Fibroblast of peridontal ligament (primary cell): ENCODE results near the gene SMURF1.
A peak's percentile ranks its signal among the peaks of the same experiment; 100 is the strongest.

Experiments
- DNase-seq: peaks from one replicate; pipeline ENCODE4 v3.0.0-alpha.2; 2010; ENCODE audit errors: extremely low read depth

The SMURF1 gene

DNA sequence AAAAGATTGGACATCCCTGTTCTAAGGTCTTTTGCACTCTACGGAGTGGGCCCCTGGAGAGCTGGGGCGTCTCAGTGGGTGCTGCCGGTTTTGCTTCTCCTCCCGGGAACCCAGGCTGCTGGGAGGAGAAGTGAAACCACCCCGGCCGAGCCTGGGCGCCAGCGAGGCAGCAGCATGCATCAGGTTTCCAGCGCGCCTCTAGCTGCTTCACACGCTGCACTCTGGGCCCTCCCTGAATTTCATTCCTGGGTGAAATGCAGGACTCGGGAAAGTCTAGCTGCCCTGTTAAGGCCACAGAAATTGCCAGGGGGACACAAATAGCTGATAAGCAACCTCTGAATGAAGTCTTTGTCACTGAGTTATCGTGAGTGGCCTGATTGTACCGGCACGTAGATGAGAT, 138.1 kb downstream of the SMURF1 start:
- DNase-seq = no peak

DNA sequence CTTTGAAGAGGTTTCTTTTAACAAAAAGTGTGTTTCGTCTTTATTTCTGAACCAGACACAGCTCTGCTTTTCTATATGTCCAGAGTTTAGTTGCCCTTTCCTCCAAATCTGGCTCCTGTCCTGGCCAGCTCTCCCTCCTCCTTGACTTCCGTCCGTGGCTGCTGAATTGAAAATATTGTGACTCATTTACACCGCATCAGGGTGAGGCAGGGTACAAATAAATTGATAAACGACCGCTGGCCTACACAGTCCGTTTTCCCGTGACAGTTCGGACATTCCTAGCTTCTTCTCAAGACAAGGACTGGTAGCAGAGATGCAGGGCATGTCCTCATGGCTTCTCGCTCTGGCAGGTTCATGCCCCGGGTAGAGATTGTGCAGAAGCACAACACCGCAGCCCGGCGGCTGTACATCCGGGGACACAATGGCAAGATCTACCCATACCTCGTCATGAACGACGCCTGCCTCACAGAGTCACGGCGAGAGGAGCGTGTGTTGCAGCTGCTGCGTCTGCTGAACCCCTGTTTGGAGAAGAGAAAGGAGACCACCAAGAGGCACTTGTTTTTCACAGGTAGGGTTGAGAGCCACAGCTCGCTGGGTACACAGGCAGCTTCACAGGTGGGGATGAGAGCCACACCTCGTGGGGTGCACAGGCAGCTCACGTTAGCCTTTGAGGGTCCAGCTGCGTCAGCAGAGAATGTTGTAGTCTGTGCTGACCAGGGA, 139.0 kb downstream of the SMURF1 start:
- no peak for DNase-seq

DNA sequence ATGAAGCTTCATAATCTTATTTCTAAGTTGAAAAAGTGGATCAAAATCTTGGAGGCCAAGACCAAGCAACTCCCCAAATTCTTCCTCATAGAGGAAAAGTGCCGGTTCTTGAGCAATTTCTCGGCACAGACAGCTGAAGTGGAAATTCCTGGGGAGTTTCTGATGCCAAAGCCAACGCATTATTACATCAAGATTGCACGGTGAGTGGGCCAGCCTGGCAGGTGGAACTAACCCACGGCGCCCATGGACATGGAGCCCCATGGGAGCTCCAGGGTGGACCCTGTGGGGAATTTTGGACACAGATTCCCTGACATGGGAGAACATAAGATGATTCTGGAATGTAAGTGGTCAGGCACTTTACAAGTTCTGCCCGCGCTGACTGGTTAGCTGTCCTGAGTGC, 139.7 kb downstream of the SMURF1 start:
- DNase-seq = no peak

DNA sequence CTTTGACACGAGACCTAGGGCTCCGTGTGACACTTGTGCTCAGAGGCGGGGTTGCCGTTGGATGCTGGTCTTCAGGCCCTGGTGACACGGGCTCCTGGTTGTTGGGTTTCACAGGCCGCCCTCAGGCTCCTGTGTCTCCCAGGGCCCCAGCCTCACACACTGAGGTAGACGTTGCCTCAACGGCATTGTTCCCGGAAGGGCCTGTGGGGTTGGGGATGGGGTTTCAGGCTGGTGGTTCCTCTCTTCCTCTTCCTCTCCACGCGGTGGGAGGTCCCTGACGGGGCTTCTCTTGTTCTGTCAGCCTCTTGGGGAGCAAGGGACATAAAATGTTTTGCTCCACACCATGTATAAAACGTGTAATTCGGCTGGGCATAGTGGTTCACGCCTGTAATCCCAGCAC, 140.5 kb downstream of the SMURF1 start:
- DNase-seq = no peak

DNA sequence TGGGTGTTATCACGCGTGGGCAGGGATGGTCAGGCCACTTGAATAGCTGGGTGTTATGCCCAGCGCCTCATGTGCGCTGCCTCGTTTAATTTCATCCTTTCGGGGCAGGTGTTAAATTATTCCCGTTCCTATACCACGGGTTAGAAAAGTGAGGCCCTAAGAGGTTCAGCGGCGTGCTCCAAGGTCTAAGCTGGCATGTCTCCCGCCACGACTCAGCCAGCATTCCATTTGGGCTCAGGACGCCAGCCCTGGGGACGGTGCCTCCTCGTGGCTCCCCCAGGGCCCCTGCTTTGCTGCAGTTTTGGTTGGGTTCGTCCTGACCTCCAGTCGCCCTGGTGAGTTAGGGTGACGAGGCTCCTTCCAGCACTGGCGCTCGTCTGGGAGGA, 141.1 kb downstream of the SMURF1 start:
- no peak for DNase-seq

DNA sequence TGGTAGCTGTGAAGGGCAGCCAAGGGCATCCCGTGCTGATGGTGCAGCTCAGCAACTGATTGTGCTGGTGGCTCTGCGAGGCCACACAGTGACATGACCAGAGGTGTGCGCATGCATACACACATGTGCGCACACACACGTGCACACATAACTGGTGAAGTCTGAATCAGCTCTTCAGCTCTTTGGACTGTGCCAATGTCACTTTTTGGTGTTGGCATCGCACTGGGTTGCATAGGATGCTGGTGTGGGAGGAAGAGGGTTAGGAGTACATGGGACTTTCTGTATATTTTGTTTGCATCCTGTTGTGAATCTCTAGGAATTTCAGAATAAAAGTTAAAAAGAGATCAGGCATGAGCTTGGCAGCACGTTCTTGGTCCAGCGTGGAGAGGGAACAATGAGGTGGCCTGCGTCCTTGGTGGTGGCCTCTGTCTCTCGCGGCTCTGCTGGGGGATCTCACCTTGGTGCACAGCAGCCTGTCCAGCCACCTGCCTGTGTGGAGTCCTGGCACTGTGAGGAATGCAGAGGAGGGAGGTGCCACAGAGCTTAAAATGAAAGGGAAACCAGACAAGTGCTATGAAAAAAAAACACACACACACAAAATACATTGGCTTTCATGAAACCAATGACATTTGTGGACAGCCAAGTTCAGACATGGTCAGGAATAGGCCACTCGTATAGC, 141.6 kb downstream of the SMURF1 start:
- DNase-seq = no peak

DNA sequence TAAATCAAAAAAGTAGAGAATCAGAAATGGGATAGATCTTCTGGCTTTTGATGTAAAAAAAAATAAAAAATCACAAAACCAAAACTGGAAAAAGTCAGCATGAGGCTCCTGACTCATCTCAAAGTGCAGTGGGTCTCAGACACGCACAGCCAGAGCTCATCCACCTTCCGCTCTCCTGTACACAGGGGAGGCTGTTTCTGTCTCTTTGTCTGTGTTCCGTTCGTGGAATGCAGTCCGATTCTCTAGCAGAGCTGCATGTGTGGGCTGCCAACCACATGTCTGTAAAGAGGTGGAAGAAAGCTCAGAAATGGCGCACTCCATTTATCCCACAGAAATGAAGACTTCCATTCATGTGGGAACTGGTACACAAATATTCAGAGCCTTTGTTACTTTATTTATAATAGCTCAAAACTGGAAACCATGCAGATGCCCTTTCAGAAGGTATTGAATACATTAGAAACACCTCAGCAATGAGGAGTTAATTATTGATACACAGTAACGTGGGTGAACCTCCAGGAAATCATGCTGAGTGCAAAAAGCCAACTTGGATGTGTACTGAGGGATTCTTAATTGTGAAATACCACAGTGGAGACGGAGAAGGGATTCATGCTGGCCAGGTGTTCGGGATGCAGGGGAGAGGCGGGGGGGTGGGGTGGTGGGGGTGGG, 142.3 kb downstream of the SMURF1 start:
- no peak for DNase-seq

DNA sequence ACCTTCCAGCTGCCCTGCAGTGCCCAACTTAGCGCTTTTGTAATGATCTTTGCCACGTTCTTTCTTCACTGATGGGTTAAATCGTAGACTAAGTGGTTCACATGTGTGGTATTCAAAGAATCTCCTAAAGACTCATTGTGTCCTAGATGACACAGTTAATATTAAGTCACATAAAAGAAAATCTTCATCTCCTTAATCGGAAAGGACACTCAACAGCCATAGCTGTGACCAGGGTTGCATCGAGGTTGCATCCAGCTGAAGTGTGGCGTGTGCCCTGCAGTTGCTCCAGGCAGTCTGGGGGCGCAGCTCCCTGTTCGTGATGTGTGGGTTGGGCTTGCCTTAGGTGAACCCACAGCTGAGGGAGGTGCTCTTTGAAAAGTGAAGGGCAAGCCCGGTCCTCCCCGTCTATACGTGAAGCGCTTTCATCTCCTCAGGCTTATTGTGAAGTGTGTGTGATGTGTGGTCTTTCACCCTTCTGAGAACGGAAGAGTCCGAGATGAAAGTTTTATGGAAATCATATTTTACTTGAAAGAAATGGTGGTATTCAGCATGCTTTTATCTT, 142.9 kb downstream of the SMURF1 start:
- DNase-seq = no peak

DNA sequence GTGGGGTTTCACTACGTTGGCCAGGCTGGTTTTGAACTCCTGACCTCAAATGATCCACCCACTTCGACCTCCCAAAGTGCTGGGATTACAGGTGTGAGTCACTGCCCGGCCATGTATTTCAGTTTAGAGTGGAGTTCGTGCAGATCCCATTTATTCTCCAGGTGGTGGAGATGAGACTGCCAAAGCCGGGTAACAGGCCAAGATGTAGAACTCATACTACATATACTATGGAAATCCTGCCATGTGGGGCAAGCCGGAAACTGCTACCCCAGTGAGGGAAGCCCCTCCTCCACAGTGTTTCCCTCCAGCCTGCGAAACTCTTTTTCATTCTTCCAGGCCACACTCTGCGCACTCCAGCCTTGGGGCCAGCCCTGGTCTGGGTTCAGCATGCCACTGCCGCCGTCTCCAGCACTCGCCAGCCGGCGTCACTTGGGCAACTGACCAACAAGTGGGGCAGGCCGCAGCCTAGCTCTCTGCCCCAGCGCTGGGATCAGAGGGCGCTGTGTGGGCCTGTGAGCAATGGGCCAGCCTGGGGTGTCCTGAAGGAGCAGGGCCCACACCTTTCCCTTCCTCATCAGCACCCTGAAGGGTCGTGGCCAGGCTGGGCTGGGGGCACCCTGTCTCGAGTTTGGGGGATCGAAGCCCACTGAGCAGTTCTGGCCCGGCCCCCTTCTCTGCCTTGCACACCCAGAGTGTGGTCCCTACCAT, 143.6 kb downstream of the SMURF1 start:
- DNase-seq = no peak

DNA sequence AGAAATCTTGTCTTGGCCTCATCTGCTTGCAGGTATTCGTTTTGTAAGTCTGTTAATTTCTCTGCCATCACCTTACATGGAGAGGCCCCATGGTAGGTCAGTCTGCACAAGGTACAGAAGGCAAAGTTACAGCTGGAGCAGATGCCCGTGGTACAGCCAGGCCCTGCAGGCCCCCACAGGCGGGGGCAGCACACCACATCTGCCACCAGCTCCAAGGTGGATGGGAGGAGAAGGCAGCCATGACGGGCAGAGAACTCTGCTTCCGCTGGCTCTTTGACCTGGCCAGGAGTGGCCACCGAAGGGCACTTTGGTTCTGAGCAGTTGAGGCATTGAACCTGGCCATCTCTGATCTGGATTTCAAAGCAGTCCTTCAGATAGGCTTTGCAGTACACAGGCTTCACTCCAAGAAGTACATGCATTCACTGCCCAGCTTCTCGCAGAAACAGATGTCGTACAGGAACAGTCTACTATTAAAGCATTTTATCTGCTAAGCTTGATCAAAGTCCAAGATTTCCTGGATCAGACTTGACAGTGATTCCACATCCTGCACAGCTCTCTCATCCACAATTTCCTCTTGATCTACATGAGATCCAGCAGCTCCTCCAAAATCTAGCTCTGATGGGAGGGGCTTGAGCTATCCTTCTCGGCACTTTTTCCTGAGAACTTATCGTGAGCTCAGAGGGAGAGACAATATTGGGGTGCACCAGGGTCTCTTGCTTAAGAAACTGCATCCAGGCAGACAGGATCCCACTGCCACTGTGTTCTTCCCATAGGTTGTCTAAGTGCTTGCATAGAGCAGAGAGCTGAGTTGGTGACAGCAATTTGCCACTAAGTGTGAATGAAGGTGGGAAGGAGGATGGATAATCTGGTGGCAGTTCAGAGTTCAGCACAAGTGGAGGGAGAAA, 144.8 kb downstream of the SMURF1 start:
- DNase-seq = no peak

DNA sequence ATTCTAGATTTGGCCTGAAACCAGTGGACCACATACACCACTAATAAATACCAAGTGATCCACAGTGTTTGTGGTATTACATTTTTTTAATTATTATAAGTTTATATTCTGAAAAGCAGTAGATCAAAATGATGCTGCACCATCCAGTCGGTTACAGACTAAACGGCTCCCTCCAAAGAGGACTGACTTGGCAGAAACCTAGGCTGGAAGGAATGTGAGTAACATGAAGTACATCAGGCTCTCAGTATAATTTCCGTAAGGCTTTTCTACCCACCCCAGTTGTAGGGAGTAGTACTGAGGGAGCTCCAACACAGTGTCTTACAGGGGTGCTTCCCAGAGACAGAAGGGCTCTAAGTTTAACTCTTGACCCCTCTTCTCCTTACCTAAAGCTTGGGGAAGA, 146.1 kb downstream of the SMURF1 start:
- DNase-seq = peak; percentile 19

DNA sequence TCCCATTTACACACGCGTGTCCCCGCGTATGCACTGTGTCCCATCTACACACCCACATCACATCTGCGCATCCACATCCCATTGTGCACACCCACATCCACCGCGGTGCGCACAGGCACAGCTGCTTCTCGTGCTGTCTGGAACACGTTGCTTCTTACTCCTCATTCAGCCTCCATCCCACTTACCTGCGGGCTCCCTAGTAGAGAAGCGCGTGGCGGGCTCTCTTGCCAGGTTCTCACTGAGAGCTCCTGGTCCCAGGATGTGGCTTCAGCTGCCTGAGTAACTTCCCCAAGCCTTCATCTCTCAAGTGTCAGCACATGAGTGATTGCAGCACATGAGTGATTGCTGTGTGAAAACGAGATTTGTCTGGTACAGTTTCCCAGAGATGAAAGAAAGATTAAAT, 147.8 kb downstream of the SMURF1 start:
- no peak for DNase-seq

DNA sequence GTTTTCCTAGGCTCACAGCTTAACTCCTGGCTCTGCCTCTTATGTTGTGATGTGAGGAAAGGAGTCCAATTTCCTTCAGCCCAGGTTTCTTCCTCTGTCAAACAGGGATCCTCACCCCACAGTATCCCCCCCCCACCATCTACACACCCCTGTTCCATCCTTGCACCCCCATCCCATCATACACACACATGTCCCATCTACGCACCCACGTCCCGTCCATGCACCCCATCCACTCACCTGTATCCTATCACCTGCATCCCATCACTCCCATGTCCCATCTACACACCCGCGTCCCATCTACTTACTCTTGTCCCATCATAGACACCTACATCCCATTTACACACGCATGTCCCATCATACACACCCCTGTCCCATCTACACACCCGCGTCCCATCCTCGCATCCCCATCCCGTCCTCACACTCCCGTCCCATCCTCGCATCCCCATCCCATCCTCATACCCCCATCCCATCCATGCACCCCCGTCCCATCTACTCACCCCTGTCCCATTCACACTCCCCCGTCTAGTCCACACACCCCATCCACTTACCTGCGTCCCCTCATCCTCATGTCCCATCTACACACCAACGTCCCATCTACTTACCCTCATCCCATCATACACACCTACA, 148.3 kb downstream of the SMURF1 start:
- DNase-seq = no peak

DNA sequence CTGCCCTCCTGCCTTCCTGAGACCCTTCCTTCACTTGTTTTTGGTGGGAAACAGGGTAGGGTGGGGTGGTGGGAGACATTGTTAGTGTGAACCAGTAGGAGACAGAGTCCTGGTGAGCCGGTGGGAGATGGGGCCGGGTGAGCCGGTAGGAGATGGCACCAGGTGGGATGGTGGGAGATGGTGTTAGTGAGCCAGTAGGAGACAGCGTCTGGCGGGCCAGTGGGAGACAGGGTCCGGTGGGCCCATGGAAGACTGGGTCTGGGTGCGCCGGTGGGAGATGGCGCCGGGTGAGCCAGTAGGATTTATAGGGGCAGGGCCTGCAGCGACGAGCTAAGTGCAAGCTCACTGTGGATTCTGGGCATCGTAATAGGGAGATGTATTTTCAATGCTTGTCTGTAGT, 148.8 kb downstream of the SMURF1 start:
- no peak for DNase-seq

DNA sequence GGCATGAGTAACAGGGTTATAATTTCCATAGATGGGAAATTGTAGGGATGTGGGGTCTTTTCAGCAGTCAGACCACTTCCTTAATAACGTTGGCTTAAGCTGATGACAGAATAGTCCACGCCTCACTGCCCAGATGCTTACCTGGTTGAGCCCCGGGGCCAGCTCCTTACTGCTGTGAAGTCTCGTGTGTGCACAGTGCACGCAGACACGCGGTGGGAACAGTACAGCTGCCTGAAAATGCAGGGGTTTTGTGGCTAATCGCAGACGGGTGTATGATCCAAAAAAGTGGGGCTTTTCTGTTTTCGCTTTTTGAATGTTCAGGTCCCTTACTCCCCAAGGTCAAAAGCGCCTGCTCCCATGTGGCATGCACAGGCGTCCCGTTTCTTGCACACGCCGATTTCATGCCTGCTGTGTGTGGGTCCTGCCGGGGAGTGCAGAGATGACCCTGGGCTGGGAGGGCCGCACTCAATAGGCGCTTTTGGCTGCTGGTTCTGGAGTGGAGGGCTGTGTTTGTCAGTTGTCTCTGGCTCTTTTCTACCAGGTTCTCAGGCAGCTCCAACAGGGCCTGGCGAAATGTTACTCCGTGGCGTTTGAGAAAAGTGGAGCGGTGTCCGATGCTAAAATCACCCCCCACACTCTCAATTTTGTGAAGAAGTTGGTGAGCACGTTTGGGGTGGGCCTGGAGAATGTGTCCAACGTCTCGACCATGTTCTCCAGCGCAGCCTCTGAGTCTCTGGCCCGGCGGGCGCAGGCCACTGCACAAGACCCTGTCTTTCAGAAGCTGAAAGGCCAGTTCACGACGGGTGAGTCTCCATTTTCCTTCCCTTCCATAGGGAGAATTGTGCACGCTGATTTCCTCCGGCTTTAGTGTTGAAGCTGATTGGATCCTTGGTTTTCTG, 149.6 kb downstream of the SMURF1 start:
- DNase-seq = no peak

DNA sequence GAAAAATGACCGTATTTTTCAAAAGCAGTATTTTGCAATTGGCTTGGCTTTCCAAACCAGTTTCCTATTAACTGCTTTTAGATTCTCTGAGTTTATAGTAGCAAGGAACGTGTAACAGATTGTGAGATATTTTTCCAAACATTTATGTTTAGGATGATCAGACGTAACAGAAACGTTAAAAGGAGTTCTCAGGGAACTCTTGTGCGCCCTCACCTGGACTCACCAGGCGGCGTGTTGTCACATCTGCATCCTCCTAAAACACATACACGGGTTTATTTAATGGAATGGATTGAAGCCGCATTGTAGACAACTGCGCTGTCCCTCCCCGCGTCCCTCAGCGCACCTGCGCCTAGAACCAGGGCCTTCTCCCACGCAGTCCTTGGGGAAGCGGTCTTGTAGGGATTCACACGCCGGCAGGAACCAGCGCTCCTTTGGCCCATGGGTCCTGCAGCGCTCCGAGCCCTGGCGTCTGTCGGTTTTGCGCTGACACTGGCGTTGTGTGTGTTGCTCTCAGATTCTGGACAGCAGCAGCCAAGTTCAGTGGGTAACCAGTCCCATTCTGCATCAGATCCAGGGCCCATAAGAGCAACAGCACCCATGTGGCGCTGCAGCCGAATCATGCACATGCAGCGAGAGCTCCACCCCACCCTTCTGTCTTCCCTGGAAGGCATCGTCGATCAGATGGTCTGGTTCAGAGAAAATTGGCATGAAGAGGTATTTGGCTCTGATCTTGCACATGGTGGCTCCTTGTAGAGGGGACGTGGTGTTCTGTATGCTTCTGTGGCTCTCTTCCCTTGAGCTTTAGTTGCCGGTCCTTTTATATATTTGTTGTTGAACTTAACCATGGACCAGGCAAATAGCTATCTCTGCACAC, 150.6 kb downstream of the SMURF1 start:
- no peak for DNase-seq

DNA sequence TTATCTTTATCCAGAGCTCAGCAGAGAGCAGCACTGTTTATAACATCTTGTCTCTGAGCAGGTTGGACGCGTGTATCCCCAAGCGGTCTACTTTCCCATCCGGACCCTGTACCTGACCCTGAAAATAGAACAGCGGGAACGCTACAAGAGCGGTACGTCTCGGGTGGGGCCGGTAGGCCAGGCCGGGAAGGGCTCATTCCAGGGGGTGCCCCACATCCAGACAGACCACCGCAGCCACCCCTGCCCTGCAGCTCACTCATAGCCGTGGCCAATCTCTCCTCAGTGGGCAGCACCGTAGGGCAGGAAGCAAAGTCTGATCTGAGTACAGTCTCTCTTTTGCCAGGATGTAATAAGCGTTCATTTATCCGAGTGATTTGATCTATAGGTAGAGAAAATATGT, 151.8 kb downstream of the SMURF1 start:
- DNase-seq = no peak

DNA sequence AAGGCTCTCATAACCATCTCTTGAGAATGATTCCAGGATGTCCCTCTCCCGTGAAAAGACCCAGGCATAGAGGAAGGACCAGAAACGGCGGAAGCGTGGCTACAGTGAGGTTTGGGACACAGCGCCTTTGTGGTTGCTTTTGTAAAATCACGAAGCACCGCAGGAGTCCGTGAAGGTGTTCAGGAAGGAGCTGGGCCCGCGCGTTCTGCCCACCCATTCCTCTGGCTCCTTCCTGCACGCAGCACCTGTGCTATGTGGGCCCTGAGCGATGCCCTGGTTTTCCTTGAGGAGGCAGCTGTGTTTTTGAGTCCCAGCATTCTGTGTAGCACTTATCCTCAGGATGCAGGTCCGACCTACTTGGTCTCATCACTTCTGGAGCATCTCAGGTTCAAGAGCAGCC, 152.8 kb downstream of the SMURF1 start:
- DNase-seq = no peak

DNA sequence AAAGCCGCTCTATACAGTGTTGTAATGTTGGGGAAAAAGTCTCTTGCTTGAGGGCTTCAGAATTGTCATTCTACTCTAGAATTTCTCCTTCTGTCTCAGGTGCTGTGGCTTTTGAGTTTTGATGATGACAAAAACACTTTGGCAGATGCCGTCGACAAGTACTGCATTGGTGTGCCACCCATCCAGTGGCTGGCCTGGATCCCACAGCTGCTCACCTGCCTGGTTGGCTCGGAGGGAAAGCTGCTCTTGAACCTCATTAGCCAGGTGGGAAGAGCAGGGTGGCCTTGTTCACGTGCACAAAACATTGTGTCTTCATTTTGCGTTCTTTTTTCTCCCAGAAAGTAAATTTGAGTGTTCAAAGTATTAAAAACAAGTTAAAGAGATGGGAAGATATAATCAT, 153.6 kb downstream of the SMURF1 start:
- DNase-seq = no peak
